Adrenal gland (tissue), 12 donors: ENCODE measurements around the gene ZMIZ2. TPM values are rescaled to one million over a fixed set of nuclear protein-coding genes. Genes with fewer than 3 reads are reported as not detected.
"Not testable (repeated sequence)": the region's sequence is repeated elsewhere in the genome, so short reads cannot be mapped to it uniquely, and the experiment has no call there.

Source experiments
- DNase-seq, 7 donors: peaks; one replicate each; pipeline ENCODE4 v3.0.0-alpha.2; 2019 to 2020
- H3K27ac ChIP-seq, 5 donors: fragments of 200-600 bp; sonication (generic) in 4 of 5; 1 replicate in 3 of 5; 2 replicates in 2 of 5; pipeline versions ENCODE4 v1.5.1 to v1.8.0; 2016 to 2020; ENCODE audit warnings: mild to moderate bottlenecking in 1 of 5
- H3K27me3 ChIP-seq: fragments of 200-600 bp; 2 replicates; pipeline ENCODE4 v1.8.0; 2021
- H3K36me3 ChIP-seq, 2 donors: fragments of 200-600 bp; replicated peaks in 1 of 2; 1 replicate in 1 of 2; 2 replicates in 1 of 2; pipeline versions ENCODE4 v1.5.1 to v1.8.0; 2018 to 2022
- H3K4me1 ChIP-seq, 2 donors: fragments of 200-600 bp; replicated peaks in 1 of 2; 1 replicate in 1 of 2; 2 replicates in 1 of 2; pipeline versions ENCODE4 v1.5.1 to v1.8.0; 2018 to 2021
- H3K4me3 ChIP-seq, 4 donors: fragments of 200-600 bp; sonication (generic) in 3 of 4; one replicate each; pipeline ENCODE4 v1.5.1; 2016 to 2018
- H3K9me3 ChIP-seq, 3 donors: fragments of 200-600 bp; sonication (generic) in 1 of 3; replicated peaks in 1 of 3; 1 replicate in 2 of 3; 2 replicates in 1 of 3; pipeline versions ENCODE4 v1.5.1 to v1.8.0; 2016 to 2021
- POLR2A ChIP-seq, 2 donors: fragments of 450-650 bp; IDR thresholded peaks; one replicate each; pipeline ENCODE4 v1.6.1; 2017; ENCODE audit warnings: antibody characterized with exemption in 2 of 2, mild to moderate bottlenecking in 2 of 2, moderate library complexity in 1 of 2
- WGBS, 4 donors: extraction: QIAGEN DNeasy Blood & Tissue Kit in 2 of 4; methylation state at CpG; one replicate each; pipeline versions ENCODE4 v1.1.5 to v1.1.7; 2013 to 2017; 5-methylcytosine and 5-hydroxymethylcytosine counted together
- intact Hi-C, 2 donors: fragments of 100-400 bp; cut with DNase I; formaldehyde crosslinking; loops; one replicate each; pipeline versions ENCODE4 v1.14.1 to v1.15.0; 2022 to 2023
- polyA plus RNA-seq, 3 donors: library from polyadenylated mRNA; stranded (reverse); fragments of 200-250 nt in 2 of 3; fragments of 350-450 nt in 1 of 3; fragmentation: Illumina TruSeq in 1 of 3; extraction: RNeasy Lipid Tissue Mini Kit (QIAGEN cat#74804) in 1 of 3; gene quantifications; one replicate each; pipeline ENCODE4 v1.2.3, GENCODE V29; 2013 to 2014
- total RNA-seq, 9 donors: library from RNA; depleted of rRNA in 4 of 9; stranded (reverse); fragments of >200 nt in 4 of 9; fragments of 120-200 nt in 1 of 9; fragmentation: NEBNext Ultra II Directional in 1 of 9; extraction: Animal tissue kit (Norgen Biotek cat#: 25700) in 1 of 9; gene quantifications; one replicate each; pipeline versions ENCODE4 v1.1.0 to v1.2.4, GENCODE V29; 2013 to 2023
- TF ChIP-seq, protein P1 (sequence below), 6 experiments: fragments of 450-650 bp in 4 of 6; fragments of 200-600 bp in 2 of 6; sonication (generic) in 1 of 6; IDR thresholded peaks; 1 replicate in 5 of 6; 2 replicates in 1 of 6; pipeline versions ENCODE4 v1.5.1 to v1.8.0; 2016 to 2021; ENCODE audit warnings: antibody characterized with exemption in 6 of 6, mild to moderate bottlenecking in 2 of 6, moderate library complexity in 1 of 6
- donor health status: healthy with polysubstance abuse.
- donor health status: Bipolar disorder and iron deficiency.
- donor health status: DM: yes; HTN: yes; CAD: no.
- donor health status: DM: no; HTN: no; CAD: no.
- donor health status: DM: no; HTN: no; CAD: no.
- donor health status: DM: yes; HTN: yes; CAD: no.

The ZMIZ2 gene
- total and polyA plus RNA-seq, 12 donors, result 7.9 to 280 (median 53.7) TPM

DNA sequence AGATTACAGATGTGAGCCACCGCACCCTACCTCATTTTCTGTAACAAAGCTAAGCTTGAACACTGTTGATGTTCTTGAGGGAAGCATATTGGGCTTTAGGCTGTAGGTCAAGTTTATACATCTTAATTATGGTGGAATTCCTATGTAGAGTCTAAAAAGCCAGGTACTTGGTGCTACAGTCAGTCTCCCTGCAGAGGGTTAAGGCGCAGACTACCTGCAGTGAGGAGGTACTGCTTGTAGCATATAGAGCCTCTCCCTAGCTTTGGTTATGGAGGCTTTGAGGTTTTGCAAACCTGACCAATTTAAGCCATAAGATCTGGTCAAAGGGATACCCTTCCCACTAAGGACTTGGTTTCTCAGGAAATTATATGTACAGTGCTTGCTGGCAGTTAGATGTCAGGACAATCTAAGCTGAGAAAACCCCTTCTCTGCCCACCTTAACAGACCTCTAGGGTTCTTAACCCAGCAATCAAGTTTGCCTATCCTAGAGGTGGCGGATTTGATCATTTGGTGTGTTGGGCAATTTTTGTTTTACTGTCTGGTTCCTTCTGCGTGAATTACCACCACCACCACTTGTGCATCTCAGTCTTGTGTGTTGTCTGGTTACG, 53.9 kb downstream of the ZMIZ2 start:
- intact Hi-C loops, result no loop called here
- Histone ChIP-seq H3K36me3 (peaks cover 0 to 62% of the 10 kb centered on the region in 2 donors), H3K9me3 (no peaks in the 10 kb centered on the region), H3K4me1 (peaks cover 16 to 22% of the 10 kb centered on the region in 2 donors), H3K27ac (no peak overlapping the region), H3K27me3 (no peaks in the 10 kb centered on the region), H3K4me3 (no peak overlapping the region)
- 92 to 97% (median 96%) methylated on average over 5 of the region's 5 CpGs for WGBS, 4 donors
- no peak for TF ChIP-seq POLR2A (IDR thresholded peaks at IDR 0.05)
- TF ChIP-seq, protein P1, sequence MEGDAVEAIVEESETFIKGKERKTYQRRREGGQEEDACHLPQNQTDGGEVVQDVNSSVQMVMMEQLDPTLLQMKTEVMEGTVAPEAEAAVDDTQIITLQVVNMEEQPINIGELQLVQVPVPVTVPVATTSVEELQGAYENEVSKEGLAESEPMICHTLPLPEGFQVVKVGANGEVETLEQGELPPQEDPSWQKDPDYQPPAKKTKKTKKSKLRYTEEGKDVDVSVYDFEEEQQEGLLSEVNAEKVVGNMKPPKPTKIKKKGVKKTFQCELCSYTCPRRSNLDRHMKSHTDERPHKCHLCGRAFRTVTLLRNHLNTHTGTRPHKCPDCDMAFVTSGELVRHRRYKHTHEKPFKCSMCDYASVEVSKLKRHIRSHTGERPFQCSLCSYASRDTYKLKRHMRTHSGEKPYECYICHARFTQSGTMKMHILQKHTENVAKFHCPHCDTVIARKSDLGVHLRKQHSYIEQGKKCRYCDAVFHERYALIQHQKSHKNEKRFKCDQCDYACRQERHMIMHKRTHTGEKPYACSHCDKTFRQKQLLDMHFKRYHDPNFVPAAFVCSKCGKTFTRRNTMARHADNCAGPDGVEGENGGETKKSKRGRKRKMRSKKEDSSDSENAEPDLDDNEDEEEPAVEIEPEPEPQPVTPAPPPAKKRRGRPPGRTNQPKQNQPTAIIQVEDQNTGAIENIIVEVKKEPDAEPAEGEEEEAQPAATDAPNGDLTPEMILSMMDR (IDR thresholded peaks at IDR 0.05), result no peak
- DNase-seq, result no peak

DNA sequence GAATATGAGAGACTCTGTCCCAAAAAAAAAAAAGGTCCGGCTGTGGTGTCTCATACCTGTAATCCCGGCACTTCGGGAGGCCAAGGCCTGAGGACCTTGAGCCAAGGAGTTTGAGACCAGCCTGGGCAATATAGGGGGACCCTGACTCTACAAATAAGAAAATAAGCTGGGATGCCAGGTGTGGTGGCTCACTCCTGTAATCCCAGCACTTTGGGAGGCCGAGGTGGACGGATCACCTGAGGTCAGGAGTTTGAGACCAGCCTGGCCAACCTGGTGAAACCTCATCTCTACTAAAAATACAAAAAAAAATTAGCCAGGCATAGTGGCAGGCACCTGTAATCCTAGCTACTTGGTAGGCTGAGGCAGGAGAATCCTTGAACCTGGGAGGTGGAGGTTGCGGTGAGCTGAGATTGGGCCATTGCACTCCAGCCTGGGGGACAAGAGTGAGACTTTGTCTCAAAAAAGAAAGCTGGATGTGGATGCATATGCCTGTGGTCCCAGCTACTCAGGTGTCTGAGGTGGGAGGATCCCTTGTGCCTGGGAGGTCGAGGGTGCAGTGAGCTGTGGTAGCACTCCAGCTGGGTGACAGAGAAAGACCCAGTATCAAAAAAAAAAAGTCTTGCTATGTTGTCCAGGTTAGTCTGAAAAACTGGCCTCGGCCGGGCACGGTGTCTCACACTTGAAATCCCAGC, 55.3 kb downstream of the ZMIZ2 start:
- H3K4me1 ChIP-seq, H3K27me3 ChIP-seq, DNase-seq, H3K27ac ChIP-seq, H3K9me3 ChIP-seq, H3K4me3 ChIP-seq, intact Hi-C loops: not testable (repeated sequence)
- peaks cover 0 to 56% of the 10 kb centered on the region in 2 donors for H3K36me3 ChIP-seq
- 91 to 97% (median 96%) methylated on average over 9 to 10 of the region's 10 CpGs for WGBS, 4 donors

DNA sequence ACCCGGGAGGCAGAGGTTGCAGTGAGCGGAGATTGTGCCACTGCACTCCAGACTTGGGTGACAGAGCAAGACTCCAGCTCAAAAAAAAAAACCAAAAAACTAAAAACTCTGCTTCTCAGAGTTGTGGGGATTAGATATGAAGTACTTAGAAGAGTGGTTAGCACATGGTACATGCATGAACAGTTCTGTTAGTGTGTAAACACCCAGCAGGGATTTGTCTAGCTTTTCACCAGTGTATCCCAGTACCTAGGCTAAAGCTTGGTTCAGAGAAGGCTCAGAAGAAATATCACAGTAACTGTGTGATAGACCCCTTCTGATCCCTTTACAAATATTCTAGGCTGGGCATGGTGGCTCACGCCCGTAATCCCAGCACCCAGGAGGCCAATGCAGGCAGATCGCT, 57.3 kb downstream of the ZMIZ2 start:
- intact Hi-C loops, result no loop called here
- no peak for TF ChIP-seq POLR2A (IDR thresholded peaks at IDR 0.05)
- TF ChIP-seq, protein P1 (IDR thresholded peaks at IDR 0.05), result no peak
- no peak overlapping the region for H3K27ac ChIP-seq
- no peak overlapping the region for H3K4me3 ChIP-seq
- WGBS, 4 donors, result 90 to 95% (median 94%) methylated on average over 5 of the region's 5 CpGs
- no peaks in the 10 kb centered on the region for H3K4me1 ChIP-seq
- DNase-seq, result no peak
- H3K36me3 ChIP-seq, result peaks cover 0 to 37% of the 10 kb centered on the region in 2 donors
- no peaks in the 10 kb centered on the region for H3K9me3 ChIP-seq
- H3K27me3 ChIP-seq, result no peaks in the 10 kb centered on the region

DNA sequence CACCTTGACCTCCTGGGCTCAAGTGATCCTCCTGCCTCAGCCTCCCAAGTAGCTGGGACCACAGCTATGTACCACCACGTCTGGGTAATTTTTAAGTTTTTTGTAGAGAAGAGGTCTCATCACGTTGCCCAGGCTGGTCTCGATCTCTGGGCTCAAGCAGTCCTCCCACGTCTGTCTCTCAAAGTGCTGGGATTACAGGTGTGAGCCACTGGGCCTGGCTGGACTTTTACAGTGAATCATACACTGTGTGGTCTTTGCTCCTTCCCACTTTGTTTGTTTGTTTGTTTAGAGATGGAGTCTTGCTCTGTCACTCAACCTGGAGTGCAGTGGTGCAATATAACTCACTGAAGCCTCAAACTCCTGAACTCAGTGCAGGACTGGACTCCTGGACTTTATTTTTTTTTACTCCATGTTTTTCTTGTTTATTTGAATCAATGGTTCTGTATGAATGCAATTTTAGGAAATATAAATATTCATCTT, 60.3 kb downstream of the ZMIZ2 start:
- TF ChIP-seq POLR2A (IDR thresholded peaks at IDR 0.05), result no peak
- TF ChIP-seq, protein P1 (IDR thresholded peaks at IDR 0.05), result no peak
- 84 to 88% (median 84%) methylated on average over 4 of the region's 4 CpGs for WGBS, 4 donors
- H3K36me3 ChIP-seq, result peaks cover 0 to 8% of the 10 kb centered on the region in 2 donors
- H3K27ac ChIP-seq, result no peak overlapping the region
- no peaks in the 10 kb centered on the region for H3K9me3 ChIP-seq
- no peak overlapping the region for H3K4me3 ChIP-seq
- DNase-seq, result no peak
- intact Hi-C loops, result no loop called here
- no peaks in the 10 kb centered on the region for H3K27me3 ChIP-seq
- H3K4me1 ChIP-seq, result no peaks in the 10 kb centered on the region
